Measurements from ENCODE around the gene FYCO1. TPM values are rescaled to one million over a fixed set of nuclear protein-coding genes. Genes with fewer than 3 reads are reported as not detected.

The FYCO1 gene
- total RNA-seq, 1 donor from 2014 or later = 121 TPM

- Histone ChIP-seq H3K27ac (replicated peaks) (peak overlapping the region; percentile 43), H3K9me3 (replicated peaks) (no peaks in the 10 kb centered on the region), H3K4me3 (no peak overlapping the region), H3K36me3 (peaks cover 100% of the 10 kb centered on the region), H3K4me1 (peaks cover 41% of the 10 kb centered on the region), H3K27me3 (ENCODE audit: low read depth) (no peaks in the 10 kb centered on the region)
- intact Hi-C loops (cut with micrococcal nuclease) = no loop called here
- no peak for TF ChIP-seq CTCF (IDR thresholded peaks at IDR 0.05; ENCODE audit: borderline replicate concordance)
- no peak for DNase-seq
Measured at GRCh38 chr3:45968149-45968548, 27.5 kb downstream of the FYCO1 start.

- H3K27ac ChIP-seq (replicated peaks) = peak overlapping the region; percentile 43
- no peaks in the 10 kb centered on the region for H3K9me3 ChIP-seq (replicated peaks)
- H3K27me3 ChIP-seq (ENCODE audit: low read depth) = no peaks in the 10 kb centered on the region
- DNase-seq = no peak
- H3K4me1 ChIP-seq = peaks cover 41% of the 10 kb centered on the region
- H3K4me3 ChIP-seq = no peak overlapping the region
- intact Hi-C loops (cut with micrococcal nuclease) = no loop called here
- peaks cover 100% of the 10 kb centered on the region for H3K36me3 ChIP-seq
- no peak for TF ChIP-seq CTCF (IDR thresholded peaks at IDR 0.05; ENCODE audit: borderline replicate concordance)
Measured at GRCh38 chr3:45967724-45968123, 27.9 kb downstream of the FYCO1 start.

GRCh38 chr3:45966950-45967640 is 28.5 kb downstream of the FYCO1 start:
- Histone ChIP-seq H3K4me1 (peaks cover 41% of the 10 kb centered on the region), H3K36me3 (peaks cover 100% of the 10 kb centered on the region), H3K27ac (replicated peaks) (peak overlapping the region; percentile 43), H3K9me3 (replicated peaks) (no peaks in the 10 kb centered on the region), H3K27me3 (ENCODE audit: low read depth) (no peaks in the 10 kb centered on the region), H3K4me3 (no peak overlapping the region)
- intact Hi-C loops (cut with micrococcal nuclease) = no loop called here
- no peak for DNase-seq
- no peak for TF ChIP-seq CTCF (IDR thresholded peaks at IDR 0.05; ENCODE audit: borderline replicate concordance)

- no peak overlapping the region for H3K4me3 ChIP-seq
- peak; percentile 42 for DNase-seq
- intact Hi-C loops (cut with micrococcal nuclease) = no loop called here
- H3K36me3 ChIP-seq = peaks cover 100% of the 10 kb centered on the region
- H3K27me3 ChIP-seq (ENCODE audit: low read depth) = no peaks in the 10 kb centered on the region
- H3K4me1 ChIP-seq = peaks cover 41% of the 10 kb centered on the region
- no peaks in the 10 kb centered on the region for H3K9me3 ChIP-seq (replicated peaks)
- H3K27ac ChIP-seq (replicated peaks) = no peak overlapping the region
- no peak for TF ChIP-seq CTCF (IDR thresholded peaks at IDR 0.05; ENCODE audit: borderline replicate concordance)
Measured at GRCh38 chr3:45966371-45966791, 29.2 kb downstream of the FYCO1 start.

GRCh38 chr3:45965653-45966052 is 30.0 kb downstream of the FYCO1 start:
- no peak for TF ChIP-seq CTCF (IDR thresholded peaks at IDR 0.05; ENCODE audit: borderline replicate concordance)
- H3K4me1 ChIP-seq = peaks cover 41% of the 10 kb centered on the region
- no peaks in the 10 kb centered on the region for H3K27me3 ChIP-seq (ENCODE audit: low read depth)
- H3K9me3 ChIP-seq (replicated peaks) = no peaks in the 10 kb centered on the region
- intact Hi-C loops (cut with micrococcal nuclease) = no loop called here
- DNase-seq = no peak
- no peak overlapping the region for H3K4me3 ChIP-seq
- peaks cover 100% of the 10 kb centered on the region for H3K36me3 ChIP-seq
- H3K27ac ChIP-seq (replicated peaks) = peak overlapping the region; percentile 11

Measured in left ventricle myocardium inferior (tissue), 1 donor.